Peyer's patch (tissue), 4 donors: ENCODE data around the gene TSSC4. TPM values are rescaled to one million over a fixed set of nuclear protein-coding genes. Genes with fewer than 3 reads are reported as not detected.

Source experiments
- DNase-seq, 3 donors: peaks; one replicate each; pipeline ENCODE4 v3.0.0-alpha.2; 2017 to 2019
- H3K27ac ChIP-seq, 4 donors: fragments of 200-600 bp; sonication (generic); one replicate each; pipeline ENCODE4 v1.5.1; 2016 to 2019
- H3K27me3 ChIP-seq, 2 donors: fragments of 200-600 bp; sonication (generic); one replicate each; pipeline ENCODE4 v1.5.1; 2019
- H3K36me3 ChIP-seq, 3 donors: fragments of 200-600 bp; sonication (generic); one replicate each; pipeline ENCODE4 v1.5.1; 2016 to 2019
- H3K4me1 ChIP-seq, 4 donors: fragments of 200-600 bp; sonication (generic); one replicate each; pipeline ENCODE4 v1.5.1; 2016 to 2019
- H3K4me3 ChIP-seq, 4 donors: fragments of 200-600 bp; sonication (generic); 1 replicate in 3 of 4; 2 replicates in 1 of 4; pipeline ENCODE4 v1.5.1; 2016 to 2019; ENCODE audit warnings: mild to moderate bottlenecking in 1 of 4
- H3K9me3 ChIP-seq, 4 donors: fragments of 200-600 bp; sonication (generic); one replicate each; pipeline ENCODE4 v1.5.1; 2016 to 2019; ENCODE audit warnings: mild to moderate bottlenecking in 1 of 4
- POLR2A ChIP-seq, 2 donors: fragments of 450-650 bp; IDR thresholded peaks; one replicate each; pipeline ENCODE4 v1.5.1; 2017; ENCODE audit warnings: antibody characterized with exemption in 2 of 2, mild to moderate bottlenecking in 2 of 2, moderate library complexity in 2 of 2
- total RNA-seq, 4 donors: library from RNA; depleted of rRNA; stranded (reverse); fragments of >200 nt; gene quantifications; one replicate each; pipeline ENCODE4 v1.1.0, GENCODE V29; 2016
- TF ChIP-seq, protein P1 (sequence below), 6 experiments: fragments of 450-650 bp in 4 of 6; fragments of 200-600 bp in 2 of 6; sonication (generic) in 1 of 6; IDR thresholded peaks; one replicate each; pipeline ENCODE4 v1.5.1; 2017 to 2019; ENCODE audit warnings: antibody characterized with exemption in 6 of 6, mild to moderate bottlenecking in 3 of 6, moderate library complexity in 1 of 6

Gene TSSC4
- total RNA-seq, 4 donors from 2014 or later = 16.5 to 40.2 (median 34.1) TPM

GRCh38 chr11:2446590-2447252 is 46.2 kb downstream of the TSSC4 start:
- peaks cover 4 to 34% (median 24%) of the 10 kb centered on the region in 4 donors for H3K4me1 ChIP-seq
- DNase-seq = peak; percentile 56 to 75 (median 71)
- H3K4me3 ChIP-seq = peak overlapping the region in 3 of 4 donors; percentile 20 to 83 (median 82)
- H3K27ac ChIP-seq = peak overlapping the region in 3 of 4 donors; percentile 48 to 91 (median 69)
- H3K27me3 ChIP-seq = no peaks in the 10 kb centered on the region
- H3K36me3 ChIP-seq = no peaks in the 10 kb centered on the region
- no peaks in the 10 kb centered on the region for H3K9me3 ChIP-seq
- no peak for TF ChIP-seq POLR2A (IDR thresholded peaks at IDR 0.05)
- TF ChIP-seq, protein P1, sequence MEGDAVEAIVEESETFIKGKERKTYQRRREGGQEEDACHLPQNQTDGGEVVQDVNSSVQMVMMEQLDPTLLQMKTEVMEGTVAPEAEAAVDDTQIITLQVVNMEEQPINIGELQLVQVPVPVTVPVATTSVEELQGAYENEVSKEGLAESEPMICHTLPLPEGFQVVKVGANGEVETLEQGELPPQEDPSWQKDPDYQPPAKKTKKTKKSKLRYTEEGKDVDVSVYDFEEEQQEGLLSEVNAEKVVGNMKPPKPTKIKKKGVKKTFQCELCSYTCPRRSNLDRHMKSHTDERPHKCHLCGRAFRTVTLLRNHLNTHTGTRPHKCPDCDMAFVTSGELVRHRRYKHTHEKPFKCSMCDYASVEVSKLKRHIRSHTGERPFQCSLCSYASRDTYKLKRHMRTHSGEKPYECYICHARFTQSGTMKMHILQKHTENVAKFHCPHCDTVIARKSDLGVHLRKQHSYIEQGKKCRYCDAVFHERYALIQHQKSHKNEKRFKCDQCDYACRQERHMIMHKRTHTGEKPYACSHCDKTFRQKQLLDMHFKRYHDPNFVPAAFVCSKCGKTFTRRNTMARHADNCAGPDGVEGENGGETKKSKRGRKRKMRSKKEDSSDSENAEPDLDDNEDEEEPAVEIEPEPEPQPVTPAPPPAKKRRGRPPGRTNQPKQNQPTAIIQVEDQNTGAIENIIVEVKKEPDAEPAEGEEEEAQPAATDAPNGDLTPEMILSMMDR (IDR thresholded peaks at IDR 0.05) = no peak

GRCh38 chr11:2447253-2447950 is 46.9 kb downstream of the TSSC4 start:
- H3K9me3 ChIP-seq = no peaks in the 10 kb centered on the region
- no peaks in the 10 kb centered on the region for H3K36me3 ChIP-seq
- H3K27me3 ChIP-seq = no peaks in the 10 kb centered on the region
- H3K4me3 ChIP-seq = peak overlapping the region in 3 of 4 donors; percentile 20 to 83 (median 82)
- peak overlapping the region in 2 of 4 donors; percentile 30 to 69 for H3K27ac ChIP-seq
- H3K4me1 ChIP-seq = peaks cover 4 to 33% (median 23%) of the 10 kb centered on the region in 4 donors
- peak in 1 of 3 donors; percentile 43 for DNase-seq
- no peak for TF ChIP-seq POLR2A (IDR thresholded peaks at IDR 0.05)
- TF ChIP-seq, protein P1 (IDR thresholded peaks at IDR 0.05) = no peak

GRCh38 chr11:2447951-2448650 is 47.6 kb downstream of the TSSC4 start:
- no peak for TF ChIP-seq POLR2A (IDR thresholded peaks at IDR 0.05)
- TF ChIP-seq, protein P1 (IDR thresholded peaks at IDR 0.05) = no peak
- no peaks in the 10 kb centered on the region for H3K9me3 ChIP-seq
- no peaks in the 10 kb centered on the region for H3K36me3 ChIP-seq
- no peaks in the 10 kb centered on the region for H3K27me3 ChIP-seq
- peak overlapping the region in 1 of 4 donors; percentile 69 for H3K27ac ChIP-seq
- no peak overlapping the region for H3K4me3 ChIP-seq
- peaks cover 4 to 33% (median 21%) of the 10 kb centered on the region in 4 donors for H3K4me1 ChIP-seq
- DNase-seq = peak in 1 of 3 donors; percentile 23

GRCh38 chr11:2448661-2449547 is 48.4 kb downstream of the TSSC4 start:
- Histone ChIP-seq H3K27ac (no peak overlapping the region), H3K9me3 (no peaks in the 10 kb centered on the region), H3K27me3 (no peaks in the 10 kb centered on the region), H3K36me3 (no peaks in the 10 kb centered on the region), H3K4me1 (peaks cover 4 to 31% (median 18%) of the 10 kb centered on the region in 4 donors), H3K4me3 (no peak overlapping the region)
- peak in 1 of 3 donors; percentile 40 for DNase-seq
- no peak for TF ChIP-seq POLR2A (IDR thresholded peaks at IDR 0.05)
- TF ChIP-seq, protein P1 (IDR thresholded peaks at IDR 0.05) = no peak
